ENCODE results near the gene PLIN3.

PLIN3 gene

DNA sequence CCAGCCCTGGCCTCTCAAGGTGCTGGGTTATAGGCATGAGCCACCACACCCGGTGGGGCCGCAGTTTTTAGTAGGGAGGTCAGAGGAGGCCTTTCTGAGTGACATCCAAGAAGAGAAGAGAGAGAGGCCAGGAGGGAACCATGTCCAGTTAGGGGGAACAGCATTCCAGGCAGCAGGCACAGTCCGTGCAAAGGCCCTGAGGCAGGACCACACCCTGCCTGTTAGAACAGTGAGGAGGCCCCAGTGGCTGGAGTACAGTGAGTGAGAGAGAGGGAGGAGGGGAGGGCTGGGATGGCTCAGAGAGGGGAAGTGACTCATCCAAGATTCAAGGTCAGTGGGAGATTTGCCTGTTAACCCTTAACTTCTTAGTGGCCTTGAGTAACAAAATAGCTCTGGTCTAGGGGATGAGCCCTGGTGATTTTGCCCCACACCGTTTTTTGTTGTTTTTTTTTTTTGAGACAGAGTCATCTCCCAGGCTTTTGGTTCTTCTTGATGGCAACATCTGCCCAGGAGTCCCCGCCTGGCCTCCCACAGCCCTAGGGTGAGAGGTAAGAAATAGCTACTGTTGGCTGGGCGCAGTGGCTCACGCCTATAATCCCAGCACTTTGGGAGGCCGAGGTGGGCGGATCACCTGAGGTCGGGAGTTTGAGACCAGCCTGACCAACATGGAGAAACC lies 2.7 kb upstream of the PLIN3 start:
- TF ChIP-seq, protein P1, sequence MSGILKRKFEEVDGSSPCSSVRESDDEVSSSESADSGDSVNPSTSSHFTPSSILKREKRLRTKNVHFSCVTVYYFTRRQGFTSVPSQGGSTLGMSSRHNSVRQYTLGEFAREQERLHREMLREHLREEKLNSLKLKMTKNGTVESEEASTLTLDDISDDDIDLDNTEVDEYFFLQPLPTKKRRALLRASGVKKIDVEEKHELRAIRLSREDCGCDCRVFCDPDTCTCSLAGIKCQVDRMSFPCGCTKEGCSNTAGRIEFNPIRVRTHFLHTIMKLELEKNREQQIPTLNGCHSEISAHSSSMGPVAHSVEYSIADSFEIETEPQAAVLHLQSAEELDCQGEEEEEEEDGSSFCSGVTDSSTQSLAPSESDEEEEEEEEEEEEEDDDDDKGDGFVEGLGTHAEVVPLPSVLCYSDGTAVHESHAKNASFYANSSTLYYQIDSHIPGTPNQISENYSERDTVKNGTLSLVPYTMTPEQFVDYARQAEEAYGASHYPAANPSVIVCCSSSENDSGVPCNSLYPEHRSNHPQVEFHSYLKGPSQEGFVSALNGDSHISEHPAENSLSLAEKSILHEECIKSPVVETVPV (CRISPR knock-in tag; IDR thresholded peaks at IDR 0.05): no peak
- no peak for TF ChIP-seq ESRRG (CRISPR knock-in tag; IDR thresholded peaks at IDR 0.05)
- TF ChIP-seq TSHZ2 (CRISPR knock-in tag; IDR thresholded peaks at IDR 0.05): no peak
- 0 out of 2 replicates have a peak, but pooled peaks have one; percentile 25 for TF ChIP-seq CSDC2 (CRISPR knock-in tag; IDR thresholded peaks at IDR 0.05)
- TF ChIP-seq ISL1 (CRISPR knock-in tag; IDR thresholded peaks at IDR 0.05): no peak
- TF ChIP-seq GLIS3 (CRISPR knock-in tag; IDR thresholded peaks at IDR 0.05): no peak
- no peak for TF ChIP-seq ARNTL (CRISPR knock-in tag; IDR thresholded peaks at IDR 0.05; ENCODE audit: borderline replicate concordance, low read depth)
- no peak for TF ChIP-seq ZNF8 (CRISPR knock-in tag; IDR thresholded peaks at IDR 0.05)
- TF ChIP-seq TCF4 (CRISPR knock-in tag; IDR thresholded peaks at IDR 0.05; ENCODE audit: borderline replicate concordance): no peak
- no peak for TF ChIP-seq SNAI2 (CRISPR knock-in tag; IDR thresholded peaks at IDR 0.05)
- TF ChIP-seq, protein P2, sequence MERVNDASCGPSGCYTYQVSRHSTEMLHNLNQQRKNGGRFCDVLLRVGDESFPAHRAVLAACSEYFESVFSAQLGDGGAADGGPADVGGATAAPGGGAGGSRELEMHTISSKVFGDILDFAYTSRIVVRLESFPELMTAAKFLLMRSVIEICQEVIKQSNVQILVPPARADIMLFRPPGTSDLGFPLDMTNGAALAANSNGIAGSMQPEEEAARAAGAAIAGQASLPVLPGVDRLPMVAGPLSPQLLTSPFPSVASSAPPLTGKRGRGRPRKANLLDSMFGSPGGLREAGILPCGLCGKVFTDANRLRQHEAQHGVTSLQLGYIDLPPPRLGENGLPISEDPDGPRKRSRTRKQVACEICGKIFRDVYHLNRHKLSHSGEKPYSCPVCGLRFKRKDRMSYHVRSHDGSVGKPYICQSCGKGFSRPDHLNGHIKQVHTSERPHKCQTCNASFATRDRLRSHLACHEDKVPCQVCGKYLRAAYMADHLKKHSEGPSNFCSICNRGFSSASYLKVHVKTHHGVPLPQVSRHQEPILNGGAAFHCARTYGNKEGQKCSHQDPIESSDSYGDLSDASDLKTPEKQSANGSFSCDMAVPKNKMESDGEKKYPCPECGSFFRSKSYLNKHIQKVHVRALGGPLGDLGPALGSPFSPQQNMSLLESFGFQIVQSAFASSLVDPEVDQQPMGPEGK (CRISPR knock-in tag; IDR thresholded peaks at IDR 0.05; ENCODE audit: borderline replicate concordance): no peak
- TF ChIP-seq OSR1 (CRISPR knock-in tag; IDR thresholded peaks at IDR 0.05): no peak
- TF ChIP-seq ZFP30 (CRISPR knock-in tag; IDR thresholded peaks at IDR 0.05): no peak
- TF ChIP-seq ZFP3 (CRISPR knock-in tag; IDR thresholded peaks at IDR 0.05): peak; percentile 22; the same call in 1 of the 2 replicates
- peak; percentile 54 for ATAC-seq

DNA sequence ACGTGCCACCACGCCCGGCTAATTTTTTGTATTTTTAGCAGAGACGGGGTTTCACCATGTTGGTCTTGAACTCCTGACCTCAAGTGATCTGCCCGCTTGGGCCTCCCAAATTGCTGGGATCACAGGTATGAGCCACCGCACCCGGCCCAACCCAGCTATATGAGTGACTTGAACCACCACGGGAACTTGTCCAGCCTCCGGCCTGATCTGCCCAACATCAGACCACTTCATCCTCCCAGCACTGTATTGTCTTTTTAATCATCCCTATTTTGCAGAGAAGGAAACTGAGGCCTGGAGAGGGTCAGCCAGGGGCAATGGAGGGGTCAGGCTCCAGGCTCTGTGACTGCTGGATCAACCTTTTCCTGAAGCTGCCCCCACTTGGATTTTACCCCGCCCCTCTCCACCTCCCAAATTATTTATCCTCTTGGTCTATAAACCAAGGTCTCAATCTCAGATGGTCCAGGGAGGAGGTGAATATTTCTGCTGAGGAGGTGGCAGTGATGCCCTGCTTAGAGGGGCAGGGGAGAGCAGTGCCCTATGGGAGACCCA lies 893 bp upstream of the PLIN3 start:
- TF ChIP-seq ESRRG (CRISPR knock-in tag; IDR thresholded peaks at IDR 0.05) (no peak), ZC3H10 (CRISPR knock-in tag; IDR thresholded peaks at IDR 0.05) (no peak), ZNF8 (CRISPR knock-in tag; IDR thresholded peaks at IDR 0.05) (no peak), PPARA (CRISPR knock-in tag; IDR thresholded peaks at IDR 0.05; ENCODE audit: borderline replicate concordance) (no peak), SNAI2 (CRISPR knock-in tag; IDR thresholded peaks at IDR 0.05) (no peak), ZNF565 (CRISPR knock-in tag; conservative IDR thresholded peaks at IDR 0.05; ENCODE audit: low read depth) (no peak), CREB5 (CRISPR knock-in tag; IDR thresholded peaks at IDR 0.05; ENCODE audit: low read depth) (no peak), ZFP30 (CRISPR knock-in tag; IDR thresholded peaks at IDR 0.05) (no peak), BACH2 (CRISPR knock-in tag; IDR thresholded peaks at IDR 0.05; ENCODE audit: borderline replicate concordance) (no peak), POU6F1 (CRISPR knock-in tag; IDR thresholded peaks at IDR 0.05; ENCODE audit: borderline replicate concordance, low read depth) (no peak), GLIS3 (CRISPR knock-in tag; IDR thresholded peaks at IDR 0.05) (no peak), TCF4 (CRISPR knock-in tag; IDR thresholded peaks at IDR 0.05; ENCODE audit: borderline replicate concordance) (no peak), ISL1 (CRISPR knock-in tag; IDR thresholded peaks at IDR 0.05) (no peak), TOX (CRISPR knock-in tag; IDR thresholded peaks at IDR 0.05; ENCODE audit: borderline replicate concordance) (no peak)
- TF ChIP-seq, protein P1 (CRISPR knock-in tag; IDR thresholded peaks at IDR 0.05): no peak
- TF ChIP-seq, protein P2 (CRISPR knock-in tag; IDR thresholded peaks at IDR 0.05; ENCODE audit: borderline replicate concordance): no peak
- no peak for ATAC-seq

Measured in SK-N-SH treated with all-trans-retinoic acid at 6 μM for 48 hours (cell line).